Neural cell (in vitro differentiated cells): ENCODE measurements around the gene IPO11. TPM values are rescaled to one million over a fixed set of nuclear protein-coding genes. Genes with fewer than 3 reads are reported as not detected.

Experiments
- H2AFZ ChIP-seq: fragments of 200-600, 300-800 bp; sonication (generic), shearing (Covaris generic); 2 replicates; pipeline ENCODE4 v1.6.0; 2014; ENCODE audit warnings: low read depth, mild to moderate bottlenecking, antibody characterized with exemption, low read length, moderate library complexity
- H3F3A ChIP-seq: fragments of 200-600 bp; shearing (Covaris generic); 2 replicates; pipeline ENCODE4 v1.6.1; 2016; ENCODE audit warnings: mild to moderate bottlenecking, moderate library complexity, mixed read lengths, antibody characterized with exemption, low read length; ENCODE audit not compliant: insufficient read depth, poor library complexity, severe bottlenecking
- H3K27ac ChIP-seq: fragments of 200-600, 300-800 bp; sonication (generic), shearing (Covaris generic); 2 replicates; pipeline ENCODE4 v1.5.1; 2014; ENCODE audit warnings: mild to moderate bottlenecking, low read length, moderate library complexity
- H3K27me3 ChIP-seq: fragments of 300-800, 200-600 bp; sonication (generic), shearing (Covaris generic); 2 replicates; pipeline ENCODE4 v1.6.0; 2014; ENCODE audit warnings: mild to moderate bottlenecking, low read depth, low read length, moderate library complexity; ENCODE audit not compliant: insufficient read depth
- H3K36me3 ChIP-seq: fragments of 300-800, 200-600 bp; sonication (generic), shearing (Covaris generic); 2 replicates; pipeline ENCODE4 v1.5.1; 2014; ENCODE audit warnings: mild to moderate bottlenecking, antibody characterized with exemption, low read length, moderate library complexity; ENCODE audit not compliant: insufficient read depth
- H3K4me2 ChIP-seq: fragments of 300-800, 200-600 bp; sonication (generic), shearing (Covaris generic); 2 replicates; pipeline ENCODE4 v1.6.0; 2014; ENCODE audit warnings: mild to moderate bottlenecking, low read length
- H3K4me3 ChIP-seq: fragments of 300-800, 200-600 bp; sonication (generic), shearing (Covaris generic); 2 replicates; pipeline ENCODE4 v1.5.1; 2014; ENCODE audit warnings: mild to moderate bottlenecking, low read length, moderate library complexity
- H3K79me2 ChIP-seq: fragments of 200-600 bp; shearing (Covaris generic); replicated peaks from 2 replicates; pipeline ENCODE4 v1.6.0; 2014; ENCODE audit warnings: mild to moderate bottlenecking, low read length, moderate library complexity; ENCODE audit not compliant: insufficient read depth
- H3K9ac ChIP-seq: fragments of 300-800, 200-600 bp; sonication (generic), shearing (Covaris generic); 2 replicates; pipeline ENCODE4 v1.6.1; 2016; ENCODE audit warnings: mild to moderate bottlenecking, low read length, mixed read lengths
- H3K9me2 ChIP-seq: fragments of 200-600 bp; shearing (Covaris generic); 2 replicates; pipeline ENCODE4 v1.6.1; 2016; ENCODE audit warnings: mild to moderate bottlenecking, low read length, mixed read lengths; ENCODE audit not compliant: insufficient read depth
- H3K9me3 ChIP-seq: fragments of 200-600, 300-800 bp; sonication (generic), shearing (Covaris generic); 2 replicates; pipeline ENCODE4 v1.6.1; 2016; ENCODE audit warnings: mild to moderate bottlenecking, mixed run types, low read length, moderate library complexity, mixed read lengths
- H4K20me1 ChIP-seq: fragments of 200-600 bp; shearing (Covaris generic); 2 replicates; pipeline ENCODE4 v1.6.1; 2016; ENCODE audit warnings: mild to moderate bottlenecking, mixed run types; ENCODE audit not compliant: insufficient read depth
- CTCF ChIP-seq: fragments of 450-650 bp; IDR thresholded peaks from 2 replicates; pipeline ENCODE4 v1.5.1; 2014; ENCODE audit warnings: antibody characterized with exemption, mild to moderate bottlenecking, moderate library complexity; ENCODE audit not compliant: poor library complexity, severe bottlenecking
- EP300 ChIP-seq: fragments of 450-650 bp; conservative IDR thresholded peaks from 2 replicates; pipeline ENCODE4 v1.6.1; 2014; ENCODE audit warnings: antibody characterized with exemption, mild to moderate bottlenecking, moderate library complexity; ENCODE audit not compliant: poor library complexity, severe bottlenecking
- EZH2 ChIP-seq: fragments of 200-600, 300-800 bp; shearing (Covaris generic), sonication (generic); IDR thresholded peaks from 2 replicates; pipeline ENCODE4 v1.6.1; 2014; ENCODE audit warnings: antibody characterized with exemption, low read length, borderline replicate concordance, mild to moderate bottlenecking; ENCODE audit not compliant: insufficient read depth, poor library complexity, severe bottlenecking
- MXI1 ChIP-seq: fragments of 450-650 bp; conservative IDR thresholded peaks from 2 replicates; pipeline ENCODE4 v1.6.1; 2014; ENCODE audit warnings: antibody characterized with exemption, mild to moderate bottlenecking; ENCODE audit not compliant: poor library complexity, severe bottlenecking
- POLR2AphosphoS5 ChIP-seq: IDR thresholded peaks from 2 replicates; pipeline ENCODE4 v1.6.1; 2012
- RAD21 ChIP-seq: fragments of 450-650 bp; conservative IDR thresholded peaks from 2 replicates; pipeline ENCODE4 v1.6.1; 2014; ENCODE audit warnings: antibody characterized with exemption, mild to moderate bottlenecking, moderate library complexity
- REST ChIP-seq: IDR thresholded peaks from 2 replicates; pipeline ENCODE4 v1.6.1; 2012; ENCODE audit warnings: borderline replicate concordance
- SMC3 ChIP-seq: fragments of 450-650 bp; conservative IDR thresholded peaks from 2 replicates; pipeline ENCODE4 v1.6.1; 2014; ENCODE audit warnings: antibody characterized with exemption, mild to moderate bottlenecking, moderate library complexity; ENCODE audit not compliant: poor library complexity
- TAF1 ChIP-seq: IDR thresholded peaks from 2 replicates; pipeline ENCODE4 v1.6.1; 2012; ENCODE audit warnings: low read depth
- polyA plus RNA-seq: library from polyadenylated mRNA; depleted of rRNA; stranded (reverse); fragments of >200 nt; gene quantifications from 2 replicates; pipeline ENCODE4 v1.2.3, GENCODE V29; 2014

Gene IPO11
- polyA plus RNA-seq, 1 donor from 2014 or later = 12.5 TPM

DNA sequence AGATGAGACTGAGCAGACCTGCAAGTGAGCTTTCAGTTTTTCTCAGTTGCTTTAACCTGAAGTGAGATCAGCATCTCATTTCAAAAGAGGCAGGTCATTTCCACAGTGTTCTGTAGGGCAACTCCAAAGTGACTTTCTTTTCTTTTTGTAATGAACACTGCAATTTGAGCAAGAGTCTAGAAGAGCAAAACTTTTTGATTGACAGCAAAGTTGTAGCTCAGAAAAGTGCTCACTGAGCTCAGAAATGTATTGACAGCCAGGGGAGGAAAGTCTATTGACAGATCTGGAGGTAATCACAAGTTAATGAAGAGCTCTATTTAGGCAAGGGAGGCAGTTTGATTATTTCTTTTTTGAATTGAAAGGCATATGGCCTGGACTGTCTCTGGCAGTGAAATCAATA, 220.7 kb downstream of the IPO11 start:
- Histone ChIP-seq H3K36me3 (no peaks in the 10 kb centered on the region), H3K4me2 (no peak overlapping the region), H3K9me2 (no peaks in the 10 kb centered on the region), H3K4me3 (no peak overlapping the region), H3K27ac (no peak overlapping the region), H3K79me2 (no peaks in the 10 kb centered on the region), H4K20me1 (no peaks in the 10 kb centered on the region), H2AFZ (no peak overlapping the region), H3K27me3 (no peaks in the 10 kb centered on the region), H3F3A (no peaks in the 10 kb centered on the region), H3K9me3 (no peaks in the 10 kb centered on the region), H3K9ac (no peak overlapping the region)
- TF ChIP-seq EP300 = no peak
- TF ChIP-seq TAF1 = no peak
- no peak for TF ChIP-seq POLR2AphosphoS5
- no peak for TF ChIP-seq RAD21
- no peak for TF ChIP-seq EZH2
- TF ChIP-seq SMC3 = no peak
- no peak for TF ChIP-seq MXI1
- TF ChIP-seq REST = no peak
- no peak for TF ChIP-seq CTCF

DNA sequence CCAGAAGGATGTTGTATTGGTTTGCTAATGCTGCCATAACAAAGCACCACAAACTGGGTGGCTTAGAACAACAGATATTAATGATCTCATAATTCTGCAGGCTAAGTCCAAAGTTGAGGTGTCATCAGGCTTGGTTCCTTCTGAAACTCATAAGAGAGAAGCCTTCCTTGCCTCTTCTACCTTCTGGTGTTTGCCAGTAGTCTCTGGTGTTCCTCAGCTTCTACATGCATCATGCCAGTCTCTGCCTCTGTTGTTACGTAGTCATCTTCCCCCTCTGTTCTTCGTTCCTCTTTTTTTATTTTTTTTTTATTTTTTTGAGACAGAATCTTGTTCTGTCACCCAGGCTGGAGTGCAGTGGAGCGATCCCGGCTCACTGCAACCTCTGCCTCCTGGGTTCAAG, 227.9 kb downstream of the IPO11 start:
- no peak for TF ChIP-seq CTCF
- Histone ChIP-seq H4K20me1 (no peaks in the 10 kb centered on the region), H3K4me3 (no peak overlapping the region), H3F3A (no peaks in the 10 kb centered on the region), H2AFZ (no peak overlapping the region), H3K9ac (no peak overlapping the region), H3K9me3 (no peaks in the 10 kb centered on the region), H3K27ac (no peak overlapping the region), H3K9me2 (no peaks in the 10 kb centered on the region), H3K36me3 (no peaks in the 10 kb centered on the region), H3K4me2 (no peak overlapping the region), H3K27me3 (no peaks in the 10 kb centered on the region), H3K79me2 (no peaks in the 10 kb centered on the region)
